Esophagus muscularis mucosa (tissue), 4 donors: ENCODE results near the gene ANXA8L1. TPM values are rescaled to one million over a fixed set of nuclear protein-coding genes. Genes with fewer than 3 reads are reported as not detected.
"Not testable (repeated sequence)": the region's sequence is repeated elsewhere in the genome, so short reads cannot be mapped to it uniquely, and the experiment has no call there.

Experiments used
- DNase-seq: peaks from one replicate; pipeline ENCODE4 v3.0.0-alpha.2; 2017; ENCODE audit errors: extremely low spot score
- H3K27ac ChIP-seq, 4 donors: fragments of 200-600 bp; sonication (generic); replicated peaks in 1 of 4; 1 replicate in 3 of 4; 2 replicates in 1 of 4; pipeline ENCODE4 v1.5.1; 2016 to 2019; ENCODE audit warnings: mild to moderate bottlenecking in 1 of 4
- H3K27me3 ChIP-seq, 4 donors: fragments of 200-600 bp; sonication (generic); one replicate each; pipeline versions ENCODE4 v1.5.1 to v1.6.0; 2016 to 2019
- H3K36me3 ChIP-seq, 4 donors: fragments of 200-600 bp; sonication (generic); one replicate each; pipeline ENCODE4 v1.5.1; 2016 to 2019
- H3K4me1 ChIP-seq, 4 donors: fragments of 200-600 bp; sonication (generic); one replicate each; pipeline ENCODE4 v1.5.1; 2016 to 2019
- H3K4me3 ChIP-seq, 4 donors: fragments of 200-600 bp; sonication (generic); 1 replicate in 2 of 4; 2 replicates in 2 of 4; pipeline ENCODE4 v1.5.1; 2016 to 2019; ENCODE audit warnings: mild to moderate bottlenecking in 4 of 4, moderate library complexity in 1 of 4
- H3K9me3 ChIP-seq, 4 donors: fragments of 200-600 bp; sonication (generic); 1 replicate in 3 of 4; 2 replicates in 1 of 4; pipeline ENCODE4 v1.5.1; 2016 to 2019
- CTCF ChIP-seq, 3 experiments: fragments of 200-600 bp in 2 of 3; fragments of 450-650 bp in 1 of 3; sonication (generic) in 2 of 3; IDR thresholded peaks; one replicate each; pipeline ENCODE4 v1.5.1; 2017 to 2019; ENCODE audit warnings: antibody characterized with exemption in 3 of 3, mild to moderate bottlenecking in 2 of 3, moderate library complexity in 1 of 3
- EP300 ChIP-seq: sonication (generic); formaldehyde crosslinking; IDR thresholded peaks from one replicate; pipeline ENCODE4 v1.6.1; 2017; ENCODE audit warnings: antibody characterized with exemption
- POLR2A ChIP-seq: fragments of 450-650 bp; IDR thresholded peaks from one replicate; pipeline ENCODE4 v1.6.1; 2017; ENCODE audit warnings: antibody characterized with exemption, moderate library complexity, mild to moderate bottlenecking, low read depth
- POLR2AphosphoS5 ChIP-seq, 2 donors: sonication (generic); formaldehyde crosslinking; IDR thresholded peaks; one replicate each; pipeline ENCODE4 v1.6.1; 2017; ENCODE audit warnings: antibody characterized with exemption in 2 of 2
- WGBS: methylation state at CpG from one replicate; pipeline ENCODE4 v1.1.5; 2018; 5-methylcytosine and 5-hydroxymethylcytosine counted together
- intact Hi-C: fragments of 100-400 bp; cut with DNase I; formaldehyde crosslinking; loops from one replicate; pipeline ENCODE4 v1.15.1; 2023
- total RNA-seq, 4 donors: library from RNA; depleted of rRNA; stranded (reverse); fragments of >200 nt; gene quantifications; one replicate each; pipeline versions ENCODE4 v1.1.0 to v1.2.1, GENCODE V29; 2016

Gene ANXA8L1
- total RNA-seq, 4 donors from 2014 or later = 0.50 TPM; not detected in 3

DNA sequence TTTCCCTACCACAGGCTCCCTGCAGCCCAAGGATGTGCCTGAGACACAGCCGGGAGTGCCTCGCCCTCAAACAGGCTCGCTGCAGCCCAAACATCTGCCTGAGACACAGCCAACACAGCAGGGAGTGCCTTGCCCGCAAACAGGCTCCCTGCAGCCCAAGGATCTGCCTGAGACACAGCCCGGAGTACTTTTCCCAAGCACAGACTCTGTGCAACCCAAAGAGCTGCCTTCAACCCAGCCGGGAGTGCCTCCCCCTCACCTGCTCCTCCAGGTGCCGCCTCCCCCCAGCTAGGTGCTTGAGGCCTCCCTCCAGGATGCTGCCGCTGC is 45.9 kb upstream of the ANXA8L1 start:
- TF ChIP-seq POLR2A (no peak), EP300 (no peak), POLR2AphosphoS5 (IDR thresholded peaks at IDR 0.05) (no peak), CTCF (IDR thresholded peaks at IDR 0.05) (no peak)
- no peak overlapping the region for H3K27ac ChIP-seq
- no peak overlapping the region for H3K4me3 ChIP-seq
- H3K9me3 ChIP-seq = no peaks in the 10 kb centered on the region
- H3K4me1 ChIP-seq = no peaks in the 10 kb centered on the region
- WGBS = 68% methylated on average over 5 of the region's 8 CpGs
- DNase-seq = no peak
- intact Hi-C loops = no loop called here
- no peaks in the 10 kb centered on the region for H3K36me3 ChIP-seq
- H3K27me3 ChIP-seq = peaks cover 0 to 10% (median 0%) of the 10 kb centered on the region in 4 donors

- TF ChIP-seq POLR2A (no peak), POLR2AphosphoS5 (IDR thresholded peaks at IDR 0.05) (no peak), EP300 (no peak), CTCF (IDR thresholded peaks at IDR 0.05) (no peak)
- no peaks in the 10 kb centered on the region for H3K36me3 ChIP-seq
- 60% methylated on average over 3 of the region's 3 CpGs for WGBS
- H3K9me3 ChIP-seq = no peaks in the 10 kb centered on the region
- intact Hi-C loops = no loop called here
- H3K27ac ChIP-seq = no peak overlapping the region
- H3K27me3 ChIP-seq = peaks cover 0 to 10% (median 0%) of the 10 kb centered on the region in 4 donors
- DNase-seq = no peak
- H3K4me1 ChIP-seq = no peaks in the 10 kb centered on the region
- no peak overlapping the region for H3K4me3 ChIP-seq
These were observed 44.7 kb upstream of the ANXA8L1 start for GRCh38 chr10:46330894-46331293.

GRCh38 chr10:46365484-46365883 is 10.1 kb upstream of the ANXA8L1 start:
- H3K9me3 ChIP-seq, intact Hi-C loops, H3K4me3 ChIP-seq, DNase-seq, H3K4me1 ChIP-seq, H3K36me3 ChIP-seq, H3K27me3 ChIP-seq, H3K27ac ChIP-seq: not testable (repeated sequence)
- 67% methylated on average over 4 of the region's 4 CpGs for WGBS

DNA sequence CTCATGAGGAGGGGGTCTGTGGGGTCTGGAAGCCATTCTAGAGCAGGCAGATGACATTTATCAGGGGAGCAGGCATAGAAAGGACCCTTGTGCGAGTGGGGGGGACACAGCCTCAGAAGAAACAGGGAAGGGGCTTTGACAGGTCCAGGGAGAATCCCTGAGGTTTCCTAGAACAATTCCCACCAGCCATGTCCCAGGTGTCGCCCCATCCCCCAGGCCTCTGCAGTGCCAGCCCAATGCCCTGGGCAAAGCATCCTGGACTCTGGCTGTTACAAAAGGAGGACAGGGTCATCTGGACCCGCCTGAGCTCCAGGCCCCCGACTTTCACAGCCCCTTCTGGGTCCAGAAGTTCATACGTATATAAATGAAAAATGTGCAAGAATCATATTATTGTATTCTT is 8.4 kb upstream of the ANXA8L1 start:
- H3K27ac ChIP-seq, H3K36me3 ChIP-seq, H3K4me1 ChIP-seq, H3K27me3 ChIP-seq, H3K4me3 ChIP-seq, intact Hi-C loops, H3K9me3 ChIP-seq, DNase-seq: not testable (repeated sequence)
- no CpG with 5 or more reads among the region's 5 CpGs for WGBS

DNA sequence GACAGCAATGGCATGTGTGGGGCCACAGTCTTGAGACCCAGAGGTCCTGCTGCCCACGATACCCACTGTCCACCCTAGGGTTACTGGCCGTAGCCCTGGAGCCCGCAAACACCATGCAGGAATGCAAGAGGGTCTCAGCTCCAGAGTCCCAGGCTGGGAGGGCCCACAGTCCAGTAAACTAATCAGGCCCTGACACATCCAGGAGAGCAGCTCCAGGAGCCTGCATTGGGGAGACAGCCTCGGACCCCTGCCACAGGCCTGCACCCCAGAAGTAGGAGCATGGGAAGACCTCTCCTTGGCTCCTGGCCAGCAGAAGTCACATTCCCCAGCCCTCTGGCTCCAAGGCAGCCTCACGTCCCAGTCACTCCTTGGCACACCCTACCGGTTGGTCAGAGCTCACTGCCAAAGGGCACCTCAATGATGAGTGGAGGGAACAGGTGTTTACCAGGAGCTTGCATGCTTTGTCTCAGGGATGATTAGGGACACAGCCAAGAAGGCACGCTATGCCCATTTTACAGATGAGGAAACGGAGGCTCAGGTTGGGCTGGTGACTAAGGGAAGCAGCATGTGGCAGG is 7.8 kb upstream of the ANXA8L1 start:
- DNase-seq, H3K9me3 ChIP-seq: not testable (repeated sequence)
- WGBS = 70% methylated on average over 3 of the region's 8 CpGs

GRCh38 chr10:46368956-46369355 is 6.6 kb upstream of the ANXA8L1 start:
- H3K9me3 ChIP-seq, H3K36me3 ChIP-seq, DNase-seq, intact Hi-C loops, H3K27ac ChIP-seq, H3K4me1 ChIP-seq, H3K4me3 ChIP-seq, H3K27me3 ChIP-seq: not testable (repeated sequence)
- WGBS = no CpG with 5 or more reads among the region's 11 CpGs

More for the DNA sequence above, 7.8 kb upstream of the ANXA8L1 start:
- H3K27me3 ChIP-seq, H3K4me1 ChIP-seq, H3K4me3 ChIP-seq, intact Hi-C loops, H3K27ac ChIP-seq, H3K36me3 ChIP-seq: not testable (repeated sequence)

GRCh38 chr10:46374410-46374809 is 1.2 kb upstream of the ANXA8L1 start:
- H3K36me3 ChIP-seq, H3K27ac ChIP-seq, DNase-seq, H3K9me3 ChIP-seq, intact Hi-C loops, H3K4me1 ChIP-seq, H3K27me3 ChIP-seq, H3K4me3 ChIP-seq: not testable (repeated sequence)
- WGBS = 100% methylated on average over 1 of the region's 3 CpGs

GRCh38 chr10:46377022-46377421 is 1.4 kb downstream of the ANXA8L1 start:
- DNase-seq, H3K36me3 ChIP-seq, H3K27ac ChIP-seq, H3K4me3 ChIP-seq, H3K27me3 ChIP-seq, H3K4me1 ChIP-seq, intact Hi-C loops, H3K9me3 ChIP-seq: not testable (repeated sequence)
- WGBS = no CpG with 5 or more reads among the region's 1 CpG

GRCh38 chr10:46377651-46378050 is 2.1 kb downstream of the ANXA8L1 start:
- H3K4me3 ChIP-seq, intact Hi-C loops: not testable (repeated sequence)
- no CpG with 5 or more reads among the region's 4 CpGs for WGBS

GRCh38 chr10:46378108-46378507 is 2.5 kb downstream of the ANXA8L1 start:
- H3K4me3 ChIP-seq, H3K27ac ChIP-seq, H3K4me1 ChIP-seq, H3K36me3 ChIP-seq, H3K9me3 ChIP-seq, H3K27me3 ChIP-seq, DNase-seq, intact Hi-C loops: not testable (repeated sequence)
- 40% methylated on average over 1 of the region's 8 CpGs for WGBS

More at GRCh38 chr10:46377651-46378050, 2.1 kb downstream of the ANXA8L1 start:
- not testable (repeated sequence) for H3K27ac ChIP-seq, H3K4me1 ChIP-seq, H3K9me3 ChIP-seq, H3K36me3 ChIP-seq, H3K27me3 ChIP-seq, DNase-seq

DNA sequence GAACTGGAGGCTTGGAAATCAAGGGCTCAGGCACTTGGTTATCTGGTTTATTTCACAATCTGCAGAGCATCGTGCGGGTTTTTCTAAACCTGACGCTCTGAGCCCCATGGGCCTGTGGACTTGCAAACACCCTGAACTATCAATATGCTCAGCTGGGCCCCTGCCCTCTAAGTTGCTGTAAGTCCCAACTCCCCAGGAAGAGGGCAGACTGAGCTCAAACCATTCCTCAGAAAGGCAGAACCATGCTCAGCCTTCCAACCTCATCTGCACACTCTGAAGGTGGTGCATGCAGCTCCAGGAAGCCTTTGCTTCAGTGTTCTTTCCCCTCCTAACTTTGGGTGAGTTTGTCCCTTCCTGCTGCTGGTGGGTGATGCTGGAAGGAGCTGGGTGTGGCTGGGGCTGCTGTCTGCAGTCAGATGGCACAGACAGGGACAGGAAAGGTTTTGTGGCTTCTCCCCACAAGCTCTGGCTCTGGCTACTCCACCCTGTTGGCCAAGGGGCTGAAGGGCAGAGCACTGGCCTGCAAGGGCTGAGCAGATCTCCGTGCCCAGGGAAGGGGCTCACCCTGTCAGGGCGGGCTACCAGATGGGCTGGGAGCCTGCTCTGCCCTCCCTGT is 3.8 kb downstream of the ANXA8L1 start:
- H3K27ac ChIP-seq, intact Hi-C loops, H3K27me3 ChIP-seq, DNase-seq, H3K4me3 ChIP-seq, H3K4me1 ChIP-seq, H3K36me3 ChIP-seq, H3K9me3 ChIP-seq: not testable (repeated sequence)
- 75% methylated on average over 2 of the region's 5 CpGs for WGBS
